Panc1 (cell line): ENCODE measurements around the gene FBXO30.

Experiments
- CTCF ChIP-seq: fragments of 450-650 bp; IDR thresholded peaks from 2 replicates; pipeline ENCODE4 v1.5.1; 2017; ENCODE audit warnings: mild to moderate bottlenecking
- POLR2AphosphoS5 ChIP-seq: IDR thresholded peaks from 2 replicates; pipeline ENCODE4 v1.6.1; 2012; ENCODE audit warnings: mild to moderate bottlenecking, low read depth, low read length, moderate library complexity
- REST ChIP-seq, 2 experiments: IDR thresholded peaks; 2 replicates each; pipeline ENCODE4 v1.6.1; 2011 to 2012; ENCODE audit warnings: low read depth in 2 of 2, control low read depth in 1 of 2, low read length in 1 of 2, mild to moderate bottlenecking in 1 of 2, moderate library complexity in 1 of 2; ENCODE audit not compliant: insufficient read depth in 1 of 2
- SIN3A ChIP-seq: IDR thresholded peaks from 2 replicates; pipeline ENCODE4 v1.6.1; 2012; ENCODE audit warnings: low read depth, mild to moderate bottlenecking, low read length, moderate library complexity, borderline replicate concordance; ENCODE audit not compliant: insufficient read depth
- TCF7L2 ChIP-seq: IDR thresholded peaks from 2 replicates; pipeline ENCODE4 v1.6.1; 2011; ENCODE audit warnings: mild to moderate bottlenecking, low read depth, low read length, inconsistent platforms

GRCh38 chr6:145787688-145788087, 26.9 kb downstream of the FBXO30 start:
- TF ChIP-seq POLR2AphosphoS5 (no peak), CTCF (no peak), SIN3A (no peak), REST (IDR thresholded peaks at IDR 0.05; ENCODE audit: insufficient read depth in 1 of 2, low read depth in 2 of 2, low read length in 1 of 2) (no peak), TCF7L2 (no peak)
